Fibroblast of lung (primary cell): Measurements from ENCODE around the gene SLC1A4. TPM values are rescaled to one million over a fixed set of nuclear protein-coding genes. Genes with fewer than 3 reads are reported as not detected.

Source experiments
- DNase-seq, 2 donors: peaks; one replicate each; pipeline versions ENCODE4 v3.0.0 to v3.0.0-alpha.2; 2010; ENCODE audit warnings: low read depth in 2 of 2
- H2AFZ ChIP-seq: 2 replicates; pipeline ENCODE4 v1.5.1; 2012; ENCODE audit warnings: low read length, control low read depth, inconsistent platforms
- H3K27ac ChIP-seq: 2 replicates; pipeline ENCODE4 v1.5.1; 2011; ENCODE audit warnings: low read length, control low read depth; ENCODE audit not compliant: insufficient read depth
- H3K27me3 ChIP-seq: 2 replicates; pipeline ENCODE4 v1.5.1; 2011; ENCODE audit warnings: mild to moderate bottlenecking, low read length; ENCODE audit not compliant: control insufficient read depth, insufficient read depth
- H3K36me3 ChIP-seq: 2 replicates; pipeline ENCODE4 v1.5.1; 2011; ENCODE audit warnings: low read length; ENCODE audit not compliant: control insufficient read depth, insufficient read depth
- H3K4me1 ChIP-seq: 2 replicates; pipeline ENCODE4 v1.5.1; 2011; ENCODE audit warnings: low read length; ENCODE audit not compliant: control insufficient read depth, insufficient read depth; ENCODE audit errors: extremely low read depth
- H3K4me2 ChIP-seq: 2 replicates; pipeline ENCODE4 v1.5.1; 2011; ENCODE audit warnings: low read length, control low read depth; ENCODE audit not compliant: insufficient read depth; ENCODE audit errors: extremely low read depth
- H3K4me3 ChIP-seq, 4 experiments: fragments of 200-600 bp in 1 of 4; sonication (generic) in 1 of 4; replicated peaks in 1 of 4; 2 replicates each; pipeline ENCODE4 v1.5.1; 2011 to 2016; ENCODE audit warnings: low read length in 4 of 4, low read depth in 3 of 4, mild to moderate bottlenecking in 3 of 4, control low read depth in 2 of 4, inconsistent platforms in 1 of 4, mixed read lengths in 1 of 4; ENCODE audit not compliant: insufficient read depth in 1 of 4; ENCODE audit errors: control extremely low read depth in 1 of 4
- H3K79me2 ChIP-seq: 2 replicates; pipeline ENCODE4 v1.5.1; 2012; ENCODE audit warnings: mild to moderate bottlenecking, low read length, inconsistent platforms; ENCODE audit not compliant: control insufficient read depth, insufficient read depth
- H3K9ac ChIP-seq: 2 replicates; pipeline ENCODE4 v1.5.1; 2011; ENCODE audit warnings: mild to moderate bottlenecking, low read length, control low read depth; ENCODE audit not compliant: insufficient read depth
- H3K9me3 ChIP-seq: 2 replicates; pipeline ENCODE4 v1.5.1; 2012; ENCODE audit warnings: low read depth, low read length; ENCODE audit not compliant: control insufficient read depth, insufficient read depth
- H4K20me1 ChIP-seq: 2 replicates; pipeline ENCODE4 v1.5.1; 2011; ENCODE audit warnings: low read length; ENCODE audit not compliant: control insufficient read depth, insufficient read depth; ENCODE audit errors: extremely low read depth
- EZH2 ChIP-seq: IDR thresholded peaks from 2 replicates; pipeline ENCODE4 v1.5.1; 2012; ENCODE audit warnings: low read length, control low read depth, mild to moderate bottlenecking; ENCODE audit errors: missing control alignments
- polyA plus RNA-seq, 2 donors: library from polyadenylated mRNA; depleted of rRNA in 1 of 2; stranded (reverse) in 1 of 2; unstranded in 1 of 2; fragments of >200 nt; gene quantifications; 2 replicates each; pipeline ENCODE4 v1.2.1, GENCODE V29; 2011 to 2012; ENCODE audit warnings: missing spikeins in 1 of 2
- total RNA-seq: library from RNA; depleted of rRNA; stranded (reverse); fragments of >200 nt; gene quantifications from 2 replicates; pipeline ENCODE4 v1.2.1, GENCODE V29; 2014
- TF ChIP-seq, protein P1 (sequence below), 2 donors: IDR thresholded peaks in 1 of 2; conservative IDR thresholded peaks in 1 of 2; 1 replicate in 1 of 2; 2 replicates in 1 of 2; pipeline ENCODE4 v1.5.1; 2011 to 2012; ENCODE audit warnings: low read length in 2 of 2, control low read depth in 1 of 2, inconsistent platforms in 1 of 2, low read depth in 1 of 2, mild to moderate bottlenecking in 1 of 2

The SLC1A4 gene
- total and polyA plus RNA-seq, 2 donors (not counting 1 experiment from before 2014, with no cell fraction given) = 4.9 to 20.8 TPM

DNA sequence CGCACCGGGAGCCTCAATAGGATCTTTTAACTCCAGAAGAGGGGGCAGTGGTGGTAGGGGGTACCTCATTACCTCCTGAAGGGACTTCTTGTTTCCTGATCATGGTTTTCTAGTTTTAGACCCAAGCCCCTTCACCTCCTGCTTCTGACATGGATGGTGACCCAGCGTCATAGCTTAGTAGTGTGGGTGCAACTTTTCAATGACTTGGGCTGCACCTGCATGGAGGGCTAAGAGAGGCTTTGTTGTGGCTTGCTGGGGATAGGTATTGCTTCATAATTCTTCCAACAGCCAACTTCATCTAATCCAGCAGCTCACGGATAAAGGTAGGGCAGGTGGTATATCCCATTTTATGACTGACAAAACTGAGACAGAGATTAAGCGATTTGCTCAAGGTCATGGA lies 3.0 kb downstream of the SLC1A4 start:
- H3K79me2 ChIP-seq = no peaks in the 10 kb centered on the region

DNA sequence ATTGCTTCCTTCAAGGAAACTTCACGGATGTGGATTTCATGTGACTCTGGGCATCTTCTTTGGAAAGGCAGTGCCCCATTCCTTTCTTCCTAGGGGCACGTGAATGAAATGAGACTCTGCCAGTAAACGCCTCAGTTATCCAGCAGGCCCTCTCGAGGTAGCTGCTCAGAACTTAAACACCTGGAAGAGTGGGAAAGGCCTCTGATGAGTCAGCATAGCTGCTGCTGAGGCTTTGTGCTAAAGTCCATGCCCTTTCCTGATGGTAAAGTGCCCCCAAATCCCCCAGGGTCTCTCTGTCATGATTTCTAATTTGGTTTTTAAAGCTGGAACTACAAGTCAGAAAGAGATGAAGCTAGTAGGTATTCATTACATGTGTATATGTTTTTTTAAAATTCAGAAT lies 3.8 kb downstream of the SLC1A4 start:
- Histone ChIP-seq H2AFZ (no peak overlapping the region), H3K4me3 (no peak overlapping the region), H3K36me3 (no peaks in the 10 kb centered on the region), H3K27me3 (no peaks in the 10 kb centered on the region), H3K9ac (no peak overlapping the region), H3K9me3 (no peaks in the 10 kb centered on the region), H3K4me1 (peaks cover 3% of the 10 kb centered on the region), H4K20me1 (no peaks in the 10 kb centered on the region), H3K27ac (no peak overlapping the region), H3K4me2 (no peak overlapping the region), H3K79me2 (no peaks in the 10 kb centered on the region)
- TF ChIP-seq, protein P1, sequence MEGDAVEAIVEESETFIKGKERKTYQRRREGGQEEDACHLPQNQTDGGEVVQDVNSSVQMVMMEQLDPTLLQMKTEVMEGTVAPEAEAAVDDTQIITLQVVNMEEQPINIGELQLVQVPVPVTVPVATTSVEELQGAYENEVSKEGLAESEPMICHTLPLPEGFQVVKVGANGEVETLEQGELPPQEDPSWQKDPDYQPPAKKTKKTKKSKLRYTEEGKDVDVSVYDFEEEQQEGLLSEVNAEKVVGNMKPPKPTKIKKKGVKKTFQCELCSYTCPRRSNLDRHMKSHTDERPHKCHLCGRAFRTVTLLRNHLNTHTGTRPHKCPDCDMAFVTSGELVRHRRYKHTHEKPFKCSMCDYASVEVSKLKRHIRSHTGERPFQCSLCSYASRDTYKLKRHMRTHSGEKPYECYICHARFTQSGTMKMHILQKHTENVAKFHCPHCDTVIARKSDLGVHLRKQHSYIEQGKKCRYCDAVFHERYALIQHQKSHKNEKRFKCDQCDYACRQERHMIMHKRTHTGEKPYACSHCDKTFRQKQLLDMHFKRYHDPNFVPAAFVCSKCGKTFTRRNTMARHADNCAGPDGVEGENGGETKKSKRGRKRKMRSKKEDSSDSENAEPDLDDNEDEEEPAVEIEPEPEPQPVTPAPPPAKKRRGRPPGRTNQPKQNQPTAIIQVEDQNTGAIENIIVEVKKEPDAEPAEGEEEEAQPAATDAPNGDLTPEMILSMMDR (conservative IDR thresholded peaks at IDR 0.05 in 1 of 2, IDR thresholded peaks at IDR 0.05 in 1 of 2; ENCODE audit: low read depth in 1 of 2, low read length in 2 of 2) = no peak
- TF ChIP-seq EZH2 = no peak
- no peak for DNase-seq

More for the DNA sequence above, 3.0 kb downstream of the SLC1A4 start:
- H3K4me2 ChIP-seq = no peak overlapping the region
- H3K4me3 ChIP-seq = no peak overlapping the region
- no peak for DNase-seq
- no peaks in the 10 kb centered on the region for H3K9me3 ChIP-seq
- H3K9ac ChIP-seq = no peak overlapping the region
- H3K27ac ChIP-seq = no peak overlapping the region
- no peaks in the 10 kb centered on the region for H4K20me1 ChIP-seq
- no peak for TF ChIP-seq EZH2
- H2AFZ ChIP-seq = no peak overlapping the region
- peaks cover 3% of the 10 kb centered on the region for H3K4me1 ChIP-seq
- no peaks in the 10 kb centered on the region for H3K27me3 ChIP-seq
- H3K36me3 ChIP-seq = no peaks in the 10 kb centered on the region

DNA sequence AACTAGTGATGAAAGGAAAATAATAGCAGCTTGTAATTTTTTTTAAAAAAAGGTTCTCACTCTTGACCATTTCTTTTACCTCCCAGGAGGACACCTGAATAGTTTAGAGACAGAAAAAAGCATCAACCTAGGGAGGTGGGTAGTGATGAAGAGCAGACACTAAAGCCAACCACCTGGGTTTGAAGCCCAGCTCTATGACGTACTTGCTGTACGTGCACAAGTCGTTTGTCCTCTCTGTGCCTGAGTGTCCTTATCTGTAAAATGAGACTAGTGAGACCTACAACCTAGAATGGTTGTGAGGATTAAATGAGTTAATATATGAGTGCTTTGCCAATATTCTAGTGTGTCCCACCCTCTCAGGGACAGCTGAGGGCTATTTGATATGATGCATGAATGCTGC lies 5.8 kb downstream of the SLC1A4 start:
- H3K4me1 ChIP-seq = peaks cover 3% of the 10 kb centered on the region
- H3K79me2 ChIP-seq = no peaks in the 10 kb centered on the region
- no peaks in the 10 kb centered on the region for H4K20me1 ChIP-seq
- H3K27me3 ChIP-seq = no peaks in the 10 kb centered on the region
- H3K4me2 ChIP-seq = no peak overlapping the region
- no peak overlapping the region for H3K27ac ChIP-seq
- H3K4me3 ChIP-seq = no peak overlapping the region
- TF ChIP-seq, protein P1 (conservative IDR thresholded peaks at IDR 0.05 in 1 of 2, IDR thresholded peaks at IDR 0.05 in 1 of 2; ENCODE audit: low read depth in 1 of 2, low read length in 2 of 2) = no peak
- no peak for TF ChIP-seq EZH2
- no peak overlapping the region for H2AFZ ChIP-seq
- H3K9me3 ChIP-seq = no peaks in the 10 kb centered on the region
- no peaks in the 10 kb centered on the region for H3K36me3 ChIP-seq
- H3K9ac ChIP-seq = no peak overlapping the region
- no peak for DNase-seq
